AG09309 (cell line): Measurements from ENCODE around the gene TRPT1.

Experiments used
- DNase-seq: peaks from one replicate; pipeline ENCODE4 v3.0.0-alpha.2; 2010; ENCODE audit warnings: low read depth
- H3K4me3 ChIP-seq: 2 replicates; pipeline ENCODE4 v1.5.1; 2011; ENCODE audit warnings: mild to moderate bottlenecking, low read depth, low read length, moderate library complexity; ENCODE audit not compliant: control insufficient read depth
- TF ChIP-seq, protein P1 (sequence below): IDR thresholded peaks from 2 replicates; pipeline ENCODE4 v1.5.1; 2011; ENCODE audit warnings: mild to moderate bottlenecking, low read depth, low read length, inconsistent platforms; ENCODE audit not compliant: insufficient read depth, control insufficient read depth; ENCODE audit errors: missing control alignments

TRPT1 gene

DNA sequence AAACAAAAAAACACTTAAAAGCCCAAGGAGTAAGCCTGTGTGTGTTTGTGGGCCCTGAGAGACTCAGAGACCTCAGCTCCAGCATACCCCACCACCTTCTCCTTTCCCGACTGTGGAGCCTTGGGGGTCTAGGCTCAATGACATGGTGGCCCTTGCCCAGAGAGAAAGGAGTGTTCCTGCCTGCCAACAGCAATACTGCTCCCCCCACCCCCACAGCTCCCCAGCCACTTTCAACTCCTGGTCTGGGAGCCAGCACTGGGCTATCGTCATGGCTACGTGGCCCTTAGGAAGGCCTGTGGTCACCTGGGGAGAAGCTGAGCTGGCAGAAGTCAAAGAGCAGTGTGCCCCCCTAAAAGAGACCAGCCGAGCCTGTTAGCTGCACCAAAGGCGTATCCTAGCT lies 18.1 kb upstream of the TRPT1 start:
- no peak overlapping the region for H3K4me3 ChIP-seq
- DNase-seq = no peak
- TF ChIP-seq, protein P1, sequence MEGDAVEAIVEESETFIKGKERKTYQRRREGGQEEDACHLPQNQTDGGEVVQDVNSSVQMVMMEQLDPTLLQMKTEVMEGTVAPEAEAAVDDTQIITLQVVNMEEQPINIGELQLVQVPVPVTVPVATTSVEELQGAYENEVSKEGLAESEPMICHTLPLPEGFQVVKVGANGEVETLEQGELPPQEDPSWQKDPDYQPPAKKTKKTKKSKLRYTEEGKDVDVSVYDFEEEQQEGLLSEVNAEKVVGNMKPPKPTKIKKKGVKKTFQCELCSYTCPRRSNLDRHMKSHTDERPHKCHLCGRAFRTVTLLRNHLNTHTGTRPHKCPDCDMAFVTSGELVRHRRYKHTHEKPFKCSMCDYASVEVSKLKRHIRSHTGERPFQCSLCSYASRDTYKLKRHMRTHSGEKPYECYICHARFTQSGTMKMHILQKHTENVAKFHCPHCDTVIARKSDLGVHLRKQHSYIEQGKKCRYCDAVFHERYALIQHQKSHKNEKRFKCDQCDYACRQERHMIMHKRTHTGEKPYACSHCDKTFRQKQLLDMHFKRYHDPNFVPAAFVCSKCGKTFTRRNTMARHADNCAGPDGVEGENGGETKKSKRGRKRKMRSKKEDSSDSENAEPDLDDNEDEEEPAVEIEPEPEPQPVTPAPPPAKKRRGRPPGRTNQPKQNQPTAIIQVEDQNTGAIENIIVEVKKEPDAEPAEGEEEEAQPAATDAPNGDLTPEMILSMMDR = no peak

DNA sequence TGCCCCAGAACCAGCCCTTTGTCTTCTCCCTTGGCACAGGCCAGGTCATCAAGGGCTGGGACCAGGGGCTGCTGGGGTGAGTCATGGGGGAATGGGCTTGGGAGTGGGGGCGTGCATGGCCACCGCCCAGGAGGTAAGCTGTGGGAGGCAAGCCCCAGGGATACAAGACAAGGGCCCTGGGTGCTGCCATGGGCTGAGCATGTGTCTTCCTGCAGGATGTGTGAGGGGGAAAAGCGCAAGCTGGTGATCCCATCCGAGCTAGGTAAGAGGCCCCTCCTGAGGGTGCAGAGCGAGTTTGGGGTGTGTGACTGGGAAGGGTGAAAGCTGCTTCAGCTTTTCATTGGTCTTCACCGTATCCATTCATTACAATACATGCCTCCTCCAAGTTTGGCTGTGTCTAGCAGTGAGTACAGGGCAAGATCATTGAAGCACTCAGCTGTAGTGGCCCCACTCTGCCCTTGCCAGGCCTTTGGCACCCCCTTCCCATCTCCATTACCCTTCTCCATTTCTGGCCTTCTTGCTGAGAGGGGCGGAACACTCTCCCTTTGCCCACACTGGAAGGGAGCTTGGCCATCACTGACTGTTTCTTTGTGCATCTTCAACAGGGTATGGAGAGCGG lies 17.4 kb upstream of the TRPT1 start:
- TF ChIP-seq, protein P1 = no peak
- DNase-seq = no peak
- peak overlapping the region; percentile 2; the same call in 1 of the 2 replicates for H3K4me3 ChIP-seq

DNA sequence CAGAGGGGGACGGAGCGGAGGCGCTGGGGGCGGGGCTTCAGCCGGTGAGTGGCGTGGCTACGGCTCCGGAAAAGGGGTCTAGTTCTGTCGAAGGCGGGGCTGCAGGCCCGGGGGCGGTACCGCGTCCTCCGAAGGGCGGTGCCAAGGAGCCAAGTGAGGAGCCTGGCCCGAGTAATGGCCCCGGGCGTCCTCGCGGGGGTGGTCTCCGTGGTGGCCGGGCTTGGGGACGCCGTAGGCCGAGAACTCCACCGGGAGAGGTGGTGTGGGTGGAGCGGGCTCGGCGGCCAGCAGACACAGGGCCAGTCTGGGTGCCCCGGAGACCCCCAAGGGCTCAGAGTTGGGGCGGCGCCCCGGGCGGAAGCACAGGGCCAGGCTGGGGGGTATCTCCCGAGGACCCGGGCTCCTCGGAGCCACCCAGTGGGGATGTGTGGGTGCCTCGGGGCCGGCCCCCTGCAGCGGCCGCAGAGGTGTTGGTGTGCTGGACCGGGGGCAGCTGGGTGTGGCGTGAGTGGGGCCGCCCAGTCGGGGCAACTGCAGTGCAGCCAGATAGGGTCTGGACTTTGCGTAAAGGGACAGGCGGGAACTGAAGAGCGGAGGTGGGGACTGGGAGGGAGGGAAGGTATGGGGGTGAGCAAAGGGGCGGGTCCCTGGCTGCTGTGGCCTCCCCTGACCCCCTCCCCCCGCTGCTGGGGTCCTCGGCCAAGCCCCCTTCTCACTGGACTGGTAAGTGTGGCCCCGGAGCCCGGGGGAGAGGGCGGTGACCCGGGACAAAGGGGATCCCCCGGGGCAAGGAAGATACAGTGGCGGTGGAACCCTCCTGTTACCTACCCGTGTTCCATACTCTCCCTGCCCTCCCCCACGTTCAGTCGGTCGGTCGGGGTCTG lies 15.7 kb upstream of the TRPT1 start:
- DNase-seq = no peak
- TF ChIP-seq, protein P1 = no peak

DNA sequence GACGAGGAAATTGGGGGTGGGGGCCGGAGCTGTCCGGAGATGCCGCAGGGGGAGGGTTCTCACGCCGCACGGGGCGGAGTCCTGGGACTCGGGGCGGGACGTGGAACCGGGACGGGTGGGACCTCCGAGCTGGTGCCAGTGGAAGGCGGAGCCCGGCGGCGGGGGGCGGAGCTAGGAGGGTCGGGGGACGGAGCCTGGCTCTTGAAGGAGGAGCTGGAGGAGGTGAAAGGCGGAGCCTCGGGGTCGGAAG lies 15.2 kb upstream of the TRPT1 start:
- TF ChIP-seq, protein P1 = no peak
- peak; percentile 96 for DNase-seq
- H3K4me3 ChIP-seq = peak overlapping the region; percentile 75

More for the DNA sequence above, 15.7 kb upstream of the TRPT1 start:
- peak overlapping the region; percentile 84 for H3K4me3 ChIP-seq

DNA sequence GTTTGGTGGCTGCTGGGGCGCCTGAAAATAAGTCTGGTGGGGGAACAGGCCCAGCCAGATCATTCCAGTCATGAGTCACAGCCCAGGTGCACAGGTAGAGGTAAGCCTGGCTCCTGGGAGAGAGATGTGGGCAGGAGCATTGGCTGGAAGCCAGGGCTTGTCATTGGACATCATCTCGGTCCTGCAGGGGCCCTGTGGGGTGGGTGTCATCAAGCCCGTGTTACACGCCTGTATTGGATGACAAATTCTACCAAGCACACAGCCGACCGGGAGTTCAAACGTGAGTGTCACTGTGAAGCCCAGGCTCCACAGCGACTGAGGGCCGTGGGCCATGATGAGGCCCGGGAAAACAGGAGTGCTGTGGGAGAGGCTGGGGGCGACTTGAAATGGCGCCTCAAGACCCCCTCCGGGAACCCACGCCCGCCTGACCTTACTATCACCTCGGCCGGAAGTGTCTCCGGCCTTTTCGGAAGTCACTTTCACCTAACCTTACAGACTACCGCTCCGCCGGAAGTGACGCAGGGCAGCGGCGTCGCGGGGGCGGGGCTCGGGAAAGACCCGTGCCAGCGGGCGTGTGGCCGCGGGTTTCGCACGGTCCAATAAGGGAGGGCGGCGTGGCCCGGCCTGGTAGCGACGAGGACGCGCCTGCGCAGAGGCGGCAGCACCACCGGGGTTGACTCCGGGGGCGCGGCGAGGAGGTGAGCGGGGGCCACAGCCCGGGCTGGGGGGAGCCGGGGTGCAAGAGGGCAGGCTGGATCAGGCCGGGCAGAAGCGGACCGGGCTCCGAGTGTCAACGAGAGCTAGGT lies 14.7 kb upstream of the TRPT1 start, which contains the start of gene FKBP2:
Gene FKBP2 (plus strand): TSS at position 661 of the 806 bp plus-strand sequence. CDS start 1,293 bp downstream, outside the sequence.
- TF ChIP-seq, protein P1 = no peak
- DNase-seq = peak; percentile 85
- peak within 1 kb of the TSS; percentile 84 for H3K4me3 ChIP-seq

DNA sequence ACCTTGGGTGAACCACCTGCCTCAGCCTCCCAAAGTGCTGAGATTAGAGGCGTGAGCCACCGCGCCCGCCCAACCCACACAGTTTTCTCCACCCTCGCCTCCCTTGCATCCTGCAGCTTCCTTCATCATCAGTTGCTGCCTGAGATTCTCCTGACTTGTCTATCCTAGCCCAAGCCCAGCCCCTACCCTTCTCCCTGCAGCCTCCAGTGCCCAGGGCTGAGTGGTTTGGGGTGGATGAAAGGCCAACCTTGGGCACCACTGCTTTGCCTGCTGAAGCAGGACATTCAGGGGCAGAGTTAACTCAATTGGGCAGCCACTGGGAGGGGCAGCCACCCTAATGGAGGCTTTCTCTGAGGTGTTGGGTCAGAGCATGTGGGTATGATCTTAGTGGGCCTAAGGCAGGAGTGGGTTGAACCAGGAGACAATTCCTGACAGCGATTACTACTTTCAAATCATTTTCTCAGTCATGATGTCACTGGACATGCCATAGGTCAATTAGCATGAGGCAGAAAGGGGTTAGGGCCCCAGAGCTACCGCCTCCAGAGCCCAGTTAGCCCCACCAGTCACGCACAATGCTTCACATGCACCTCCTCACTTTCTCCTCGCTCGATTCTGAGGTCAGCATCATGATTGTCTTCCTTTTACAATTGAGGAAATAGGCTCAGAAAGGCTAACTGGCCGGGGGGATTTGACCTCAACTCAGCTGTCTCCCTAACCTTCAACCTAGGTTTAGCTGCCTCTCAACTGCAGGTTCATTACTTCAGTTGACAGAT lies 13.9 kb upstream of the TRPT1 start:
- DNase-seq = no peak
- TF ChIP-seq, protein P1 = no peak
- H3K4me3 ChIP-seq = peak overlapping the region; percentile 75
